GM12875 (cell line): ENCODE results near the gene TLE6.

Experiments
- H3K4me3 ChIP-seq: one replicate; pipeline ENCODE4 v1.5.1; 2011; ENCODE audit warnings: low read depth, low read length, control low read depth
- TF ChIP-seq, protein P1 (sequence below): IDR thresholded peaks from 2 replicates; pipeline ENCODE4 v1.5.1; 2011; ENCODE audit warnings: low read depth, mild to moderate bottlenecking, control low read depth, inconsistent platforms, low read length, moderate library complexity, borderline replicate concordance; ENCODE audit not compliant: insufficient read depth

TLE6 gene

DNA sequence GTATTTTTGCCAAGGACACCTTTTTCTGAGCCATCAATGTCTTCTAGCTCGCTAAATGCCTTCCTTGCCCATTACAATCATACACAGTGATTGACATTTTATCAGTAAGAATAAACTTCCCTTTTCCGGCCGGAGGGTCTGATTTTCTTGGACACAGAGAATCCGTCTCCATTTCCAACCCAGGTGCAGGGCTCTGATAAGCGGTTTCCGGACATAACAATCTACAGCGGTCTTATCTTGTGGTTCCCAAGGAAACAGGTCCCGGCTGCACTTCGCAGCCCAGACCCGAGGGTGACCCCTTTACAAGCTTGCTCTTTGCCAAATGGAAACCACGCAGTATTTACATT, 27.5 kb upstream of the TLE6 start:
- TF ChIP-seq, protein P1, sequence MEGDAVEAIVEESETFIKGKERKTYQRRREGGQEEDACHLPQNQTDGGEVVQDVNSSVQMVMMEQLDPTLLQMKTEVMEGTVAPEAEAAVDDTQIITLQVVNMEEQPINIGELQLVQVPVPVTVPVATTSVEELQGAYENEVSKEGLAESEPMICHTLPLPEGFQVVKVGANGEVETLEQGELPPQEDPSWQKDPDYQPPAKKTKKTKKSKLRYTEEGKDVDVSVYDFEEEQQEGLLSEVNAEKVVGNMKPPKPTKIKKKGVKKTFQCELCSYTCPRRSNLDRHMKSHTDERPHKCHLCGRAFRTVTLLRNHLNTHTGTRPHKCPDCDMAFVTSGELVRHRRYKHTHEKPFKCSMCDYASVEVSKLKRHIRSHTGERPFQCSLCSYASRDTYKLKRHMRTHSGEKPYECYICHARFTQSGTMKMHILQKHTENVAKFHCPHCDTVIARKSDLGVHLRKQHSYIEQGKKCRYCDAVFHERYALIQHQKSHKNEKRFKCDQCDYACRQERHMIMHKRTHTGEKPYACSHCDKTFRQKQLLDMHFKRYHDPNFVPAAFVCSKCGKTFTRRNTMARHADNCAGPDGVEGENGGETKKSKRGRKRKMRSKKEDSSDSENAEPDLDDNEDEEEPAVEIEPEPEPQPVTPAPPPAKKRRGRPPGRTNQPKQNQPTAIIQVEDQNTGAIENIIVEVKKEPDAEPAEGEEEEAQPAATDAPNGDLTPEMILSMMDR: no peak
- H3K4me3 ChIP-seq: peak overlapping the region; percentile 80

DNA sequence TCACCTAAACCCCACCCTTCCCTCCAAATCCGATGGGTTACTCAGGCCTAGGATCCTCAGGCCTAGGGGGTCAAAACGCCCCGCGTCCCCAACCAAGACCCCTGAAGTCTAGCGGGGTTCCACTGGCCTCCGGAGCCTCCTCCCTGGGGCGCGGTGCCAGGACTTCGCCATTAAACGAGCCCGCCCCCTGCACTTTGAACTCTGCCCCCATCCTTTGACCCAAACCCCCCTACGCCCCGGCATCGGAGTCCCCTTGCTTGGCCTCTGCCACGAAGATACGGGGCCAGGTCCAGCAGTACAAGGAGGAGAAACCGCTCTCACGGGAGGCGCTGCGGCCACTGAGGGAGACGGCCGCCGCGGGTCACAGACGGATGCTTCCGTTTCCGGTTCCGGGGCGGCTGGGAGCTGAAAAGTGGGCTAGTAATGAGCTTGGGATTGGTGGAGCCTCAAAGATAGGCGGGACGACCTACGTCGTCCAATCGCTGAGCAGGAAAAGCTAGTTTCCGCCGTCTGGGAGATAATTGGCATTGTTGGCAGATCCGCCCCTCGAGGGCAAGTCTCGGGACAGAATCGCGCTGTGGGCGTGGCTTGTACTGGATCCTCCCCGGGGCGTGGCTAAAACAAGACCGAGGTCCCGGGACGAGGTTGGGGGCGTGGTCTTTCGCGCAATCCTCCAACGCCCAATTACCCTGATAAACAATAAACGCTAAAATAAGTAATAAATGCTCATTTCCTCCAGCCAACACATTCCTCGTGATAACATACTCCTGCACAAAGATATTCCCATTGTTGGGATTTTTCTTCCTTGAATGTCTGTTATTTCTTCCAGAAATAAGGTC, 26.9 kb upstream of the TLE6 start:
- TF ChIP-seq, protein P1: no peak
- peak overlapping the region; percentile 80 for H3K4me3 ChIP-seq

DNA sequence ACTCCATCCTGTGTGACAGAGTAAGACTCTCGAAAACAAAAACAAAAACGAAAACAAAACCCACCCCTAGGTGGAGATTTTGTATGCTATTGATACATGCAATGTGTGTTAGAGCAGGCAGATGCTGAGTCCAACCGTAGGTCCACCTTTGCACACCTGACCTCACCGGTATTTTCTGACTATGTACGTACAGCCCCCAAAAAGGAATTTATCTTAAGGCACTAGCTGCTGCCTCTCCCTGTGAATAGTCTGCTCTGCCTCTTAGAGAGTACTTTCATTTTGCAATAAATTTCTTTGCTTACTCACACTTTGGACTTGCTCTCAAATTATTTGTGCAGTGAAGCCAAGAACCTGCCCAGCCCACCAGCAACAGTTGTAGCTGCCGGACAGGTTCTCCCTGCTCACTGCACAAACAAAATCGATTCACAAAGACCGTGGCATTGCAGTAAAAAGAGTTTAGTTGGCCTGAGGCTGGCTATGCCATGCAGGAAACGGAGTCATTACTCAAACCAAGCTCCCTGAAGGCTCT, 24.3 kb upstream of the TLE6 start:
- TF ChIP-seq, protein P1: 0 out of 2 replicates have a peak, but pooled peaks have one; percentile 6
- no peak overlapping the region for H3K4me3 ChIP-seq

DNA sequence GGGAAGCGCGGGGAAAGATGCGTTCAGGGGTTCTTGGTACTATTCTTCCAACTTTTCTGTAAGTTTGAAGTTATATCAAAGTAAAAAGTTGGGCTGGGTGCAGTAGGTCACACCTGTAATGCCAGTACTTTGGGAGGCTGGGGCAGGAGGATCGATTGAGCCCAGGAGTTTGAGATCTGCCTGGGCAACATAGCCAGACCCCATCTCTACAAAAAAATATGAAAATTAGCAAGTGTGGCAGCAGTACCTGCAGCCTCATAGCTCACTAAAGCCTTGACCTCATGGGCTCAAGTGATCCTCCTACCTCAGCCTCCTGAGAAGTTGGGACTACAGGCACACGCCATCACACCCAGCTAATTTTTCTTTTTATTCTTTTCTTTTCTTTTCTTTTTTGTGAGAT, 20.2 kb upstream of the TLE6 start:
- H3K4me3 ChIP-seq: no peak overlapping the region
- TF ChIP-seq, protein P1: no peak

DNA sequence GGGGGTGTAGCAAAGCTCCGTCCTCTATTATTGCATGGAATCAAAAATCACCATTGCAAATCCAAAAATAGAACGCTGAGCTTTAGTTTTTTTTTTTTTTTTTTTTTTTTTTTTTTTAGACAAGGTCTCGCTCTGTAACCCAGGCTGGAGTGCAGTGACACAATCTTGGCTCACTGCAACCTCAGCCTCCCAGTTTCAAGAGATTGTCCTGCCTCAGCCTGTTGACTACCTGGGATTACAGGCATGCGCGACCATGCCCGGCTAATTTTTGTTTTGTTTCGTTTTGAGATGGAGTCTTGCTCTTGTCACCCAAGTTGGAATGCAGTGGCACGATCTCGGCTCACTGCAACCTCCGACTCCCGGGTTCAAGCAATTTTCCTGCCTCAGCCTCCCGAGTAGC, 17.2 kb upstream of the TLE6 start:
- H3K4me3 ChIP-seq: no peak overlapping the region
- TF ChIP-seq, protein P1: no peak

DNA sequence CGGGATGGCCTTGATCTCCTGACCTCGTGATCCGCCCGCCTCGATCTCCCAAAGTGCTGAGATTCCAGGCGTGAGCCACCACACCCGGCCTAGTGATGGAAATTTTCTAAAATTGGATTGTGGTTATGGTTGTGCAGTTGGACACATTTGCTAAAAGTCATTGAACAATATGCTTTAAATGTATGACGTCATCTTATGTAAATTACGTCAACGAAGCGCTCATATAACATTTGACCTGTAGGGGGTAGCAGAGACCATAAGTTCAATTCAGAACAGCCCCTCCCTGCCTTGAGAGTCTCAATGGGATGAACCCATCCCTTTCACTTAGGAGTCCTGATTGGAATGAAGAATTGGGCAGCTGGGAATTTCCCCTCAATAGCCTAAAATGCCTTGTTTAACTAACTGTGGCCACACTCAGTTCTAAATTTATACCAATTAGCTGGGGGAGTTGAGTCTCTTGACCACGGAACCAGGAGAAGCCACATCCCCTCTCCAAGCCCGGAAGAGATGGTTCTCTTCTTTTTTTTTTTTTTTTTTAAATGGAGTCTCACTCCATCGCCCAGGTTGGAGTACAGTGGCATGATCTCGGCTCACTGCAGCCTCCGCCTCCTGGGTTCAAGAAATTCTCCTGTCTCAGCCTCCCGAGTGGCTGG, 15.2 kb upstream of the TLE6 start:
- TF ChIP-seq, protein P1: peak; percentile 57; the same call in 1 of the 2 replicates
- H3K4me3 ChIP-seq: no peak overlapping the region
